ENCODE results near the gene HTR2A. TPM values are rescaled to one million over a fixed set of nuclear protein-coding genes. Genes with fewer than 3 reads are reported as not detected.

HTR2A gene
- total RNA-seq, 1 experiment from 2014 or later = not detected

DNA sequence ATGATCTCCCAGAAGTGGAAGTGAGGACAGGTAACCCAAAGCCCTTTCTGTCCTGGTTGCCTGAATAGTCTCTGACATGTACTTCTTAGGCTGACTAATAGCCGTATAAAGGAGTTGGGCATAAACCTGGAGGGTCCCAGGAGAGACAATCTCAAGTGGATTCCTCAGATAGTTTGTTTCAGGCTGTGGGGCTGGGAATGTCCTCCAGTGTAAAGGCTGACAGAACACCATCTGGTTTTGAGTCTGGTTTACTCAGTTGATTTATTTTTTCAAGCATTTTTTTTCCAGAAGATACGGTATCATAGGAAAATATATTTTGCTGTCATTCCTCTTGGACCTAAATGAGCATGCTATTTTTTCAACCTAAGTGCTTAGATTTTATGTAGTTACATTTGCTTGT, 15.2 kb downstream of the HTR2A start:
- no peak overlapping the region for H3K27ac Mint-ChIP-seq
- ATAC-seq = no peak
- CTCF ChIA-PET = no interaction called here

More for the DNA sequence above, 15.2 kb downstream of the HTR2A start:
- no peaks in the 10 kb centered on the region; the same call in 1 of the 2 replicates for H3K9me3 Mint-ChIP-seq
- peaks cover 18% of the 10 kb centered on the region for H3K4me1 Mint-ChIP-seq
- TF ChIP-seq CREM (CRISPR knock-in tag; IDR thresholded peaks at IDR 0.05) (no peak), ATF1 (CRISPR knock-in tag; IDR thresholded peaks at IDR 0.05) (no peak), KAT7 (CRISPR knock-in tag; IDR thresholded peaks at IDR 0.05; ENCODE audit: borderline replicate concordance) (no peak), NFE2L1 (CRISPR knock-in tag; IDR thresholded peaks at IDR 0.05) (no peak), TEAD4 (CRISPR knock-in tag; IDR thresholded peaks at IDR 0.05) (no peak), PRRX2 (CRISPR knock-in tag; IDR thresholded peaks at IDR 0.05) (no peak), SMAD3 (CRISPR knock-in tag; IDR thresholded peaks at IDR 0.05; ENCODE audit: borderline replicate concordance) (no peak), HMGA2 (CRISPR knock-in tag; IDR thresholded peaks at IDR 0.05) (no peak), TEAD1 (CRISPR knock-in tag; IDR thresholded peaks at IDR 0.05) (no peak), MXD4 (CRISPR knock-in tag; IDR thresholded peaks at IDR 0.05; ENCODE audit: borderline replicate concordance) (no peak), NR2C2 (CRISPR knock-in tag; IDR thresholded peaks at IDR 0.05) (no peak)
- TF ChIP-seq, protein P1, sequence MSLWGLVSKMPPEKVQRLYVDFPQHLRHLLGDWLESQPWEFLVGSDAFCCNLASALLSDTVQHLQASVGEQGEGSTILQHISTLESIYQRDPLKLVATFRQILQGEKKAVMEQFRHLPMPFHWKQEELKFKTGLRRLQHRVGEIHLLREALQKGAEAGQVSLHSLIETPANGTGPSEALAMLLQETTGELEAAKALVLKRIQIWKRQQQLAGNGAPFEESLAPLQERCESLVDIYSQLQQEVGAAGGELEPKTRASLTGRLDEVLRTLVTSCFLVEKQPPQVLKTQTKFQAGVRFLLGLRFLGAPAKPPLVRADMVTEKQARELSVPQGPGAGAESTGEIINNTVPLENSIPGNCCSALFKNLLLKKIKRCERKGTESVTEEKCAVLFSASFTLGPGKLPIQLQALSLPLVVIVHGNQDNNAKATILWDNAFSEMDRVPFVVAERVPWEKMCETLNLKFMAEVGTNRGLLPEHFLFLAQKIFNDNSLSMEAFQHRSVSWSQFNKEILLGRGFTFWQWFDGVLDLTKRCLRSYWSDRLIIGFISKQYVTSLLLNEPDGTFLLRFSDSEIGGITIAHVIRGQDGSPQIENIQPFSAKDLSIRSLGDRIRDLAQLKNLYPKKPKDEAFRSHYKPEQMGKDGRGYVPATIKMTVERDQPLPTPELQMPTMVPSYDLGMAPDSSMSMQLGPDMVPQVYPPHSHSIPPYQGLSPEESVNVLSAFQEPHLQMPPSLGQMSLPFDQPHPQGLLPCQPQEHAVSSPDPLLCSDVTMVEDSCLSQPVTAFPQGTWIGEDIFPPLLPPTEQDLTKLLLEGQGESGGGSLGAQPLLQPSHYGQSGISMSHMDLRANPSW (CRISPR knock-in tag; conservative IDR thresholded peaks at IDR 0.05; ENCODE audit: low read depth) = no peak
- TF ChIP-seq, protein P2, sequence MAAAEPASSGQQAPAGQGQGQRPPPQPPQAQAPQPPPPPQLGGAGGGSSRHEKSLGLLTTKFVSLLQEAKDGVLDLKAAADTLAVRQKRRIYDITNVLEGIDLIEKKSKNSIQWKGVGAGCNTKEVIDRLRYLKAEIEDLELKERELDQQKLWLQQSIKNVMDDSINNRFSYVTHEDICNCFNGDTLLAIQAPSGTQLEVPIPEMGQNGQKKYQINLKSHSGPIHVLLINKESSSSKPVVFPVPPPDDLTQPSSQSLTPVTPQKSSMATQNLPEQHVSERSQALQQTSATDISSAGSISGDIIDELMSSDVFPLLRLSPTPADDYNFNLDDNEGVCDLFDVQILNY (CRISPR knock-in tag; IDR thresholded peaks at IDR 0.05) = no peak
- TF ChIP-seq, protein P3, sequence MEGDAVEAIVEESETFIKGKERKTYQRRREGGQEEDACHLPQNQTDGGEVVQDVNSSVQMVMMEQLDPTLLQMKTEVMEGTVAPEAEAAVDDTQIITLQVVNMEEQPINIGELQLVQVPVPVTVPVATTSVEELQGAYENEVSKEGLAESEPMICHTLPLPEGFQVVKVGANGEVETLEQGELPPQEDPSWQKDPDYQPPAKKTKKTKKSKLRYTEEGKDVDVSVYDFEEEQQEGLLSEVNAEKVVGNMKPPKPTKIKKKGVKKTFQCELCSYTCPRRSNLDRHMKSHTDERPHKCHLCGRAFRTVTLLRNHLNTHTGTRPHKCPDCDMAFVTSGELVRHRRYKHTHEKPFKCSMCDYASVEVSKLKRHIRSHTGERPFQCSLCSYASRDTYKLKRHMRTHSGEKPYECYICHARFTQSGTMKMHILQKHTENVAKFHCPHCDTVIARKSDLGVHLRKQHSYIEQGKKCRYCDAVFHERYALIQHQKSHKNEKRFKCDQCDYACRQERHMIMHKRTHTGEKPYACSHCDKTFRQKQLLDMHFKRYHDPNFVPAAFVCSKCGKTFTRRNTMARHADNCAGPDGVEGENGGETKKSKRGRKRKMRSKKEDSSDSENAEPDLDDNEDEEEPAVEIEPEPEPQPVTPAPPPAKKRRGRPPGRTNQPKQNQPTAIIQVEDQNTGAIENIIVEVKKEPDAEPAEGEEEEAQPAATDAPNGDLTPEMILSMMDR (IDR thresholded peaks at IDR 0.05) = no peak
- TF ChIP-seq, protein P4, sequence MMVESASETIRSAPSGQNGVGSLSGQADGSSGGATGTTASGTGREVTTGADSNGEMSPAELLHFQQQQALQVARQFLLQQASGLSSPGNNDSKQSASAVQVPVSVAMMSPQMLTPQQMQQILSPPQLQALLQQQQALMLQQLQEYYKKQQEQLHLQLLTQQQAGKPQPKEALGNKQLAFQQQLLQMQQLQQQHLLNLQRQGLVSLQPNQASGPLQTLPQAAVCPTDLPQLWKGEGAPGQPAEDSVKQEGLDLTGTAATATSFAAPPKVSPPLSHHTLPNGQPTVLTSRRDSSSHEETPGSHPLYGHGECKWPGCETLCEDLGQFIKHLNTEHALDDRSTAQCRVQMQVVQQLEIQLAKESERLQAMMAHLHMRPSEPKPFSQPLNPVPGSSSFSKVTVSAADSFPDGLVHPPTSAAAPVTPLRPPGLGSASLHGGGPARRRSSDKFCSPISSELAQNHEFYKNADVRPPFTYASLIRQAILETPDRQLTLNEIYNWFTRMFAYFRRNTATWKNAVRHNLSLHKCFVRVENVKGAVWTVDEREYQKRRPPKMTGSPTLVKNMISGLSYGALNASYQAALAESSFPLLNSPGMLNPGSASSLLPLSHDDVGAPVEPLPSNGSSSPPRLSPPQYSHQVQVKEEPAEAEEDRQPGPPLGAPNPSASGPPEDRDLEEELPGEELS (CRISPR knock-in tag; IDR thresholded peaks at IDR 0.05) = no peak
- TF ChIP-seq, protein P5, sequence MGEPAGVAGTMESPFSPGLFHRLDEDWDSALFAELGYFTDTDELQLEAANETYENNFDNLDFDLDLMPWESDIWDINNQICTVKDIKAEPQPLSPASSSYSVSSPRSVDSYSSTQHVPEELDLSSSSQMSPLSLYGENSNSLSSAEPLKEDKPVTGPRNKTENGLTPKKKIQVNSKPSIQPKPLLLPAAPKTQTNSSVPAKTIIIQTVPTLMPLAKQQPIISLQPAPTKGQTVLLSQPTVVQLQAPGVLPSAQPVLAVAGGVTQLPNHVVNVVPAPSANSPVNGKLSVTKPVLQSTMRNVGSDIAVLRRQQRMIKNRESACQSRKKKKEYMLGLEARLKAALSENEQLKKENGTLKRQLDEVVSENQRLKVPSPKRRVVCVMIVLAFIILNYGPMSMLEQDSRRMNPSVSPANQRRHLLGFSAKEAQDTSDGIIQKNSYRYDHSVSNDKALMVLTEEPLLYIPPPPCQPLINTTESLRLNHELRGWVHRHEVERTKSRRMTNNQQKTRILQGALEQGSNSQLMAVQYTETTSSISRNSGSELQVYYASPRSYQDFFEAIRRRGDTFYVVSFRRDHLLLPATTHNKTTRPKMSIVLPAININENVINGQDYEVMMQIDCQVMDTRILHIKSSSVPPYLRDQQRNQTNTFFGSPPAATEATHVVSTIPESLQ (CRISPR knock-in tag; IDR thresholded peaks at IDR 0.05) = no peak
- TF ChIP-seq, protein P6, sequence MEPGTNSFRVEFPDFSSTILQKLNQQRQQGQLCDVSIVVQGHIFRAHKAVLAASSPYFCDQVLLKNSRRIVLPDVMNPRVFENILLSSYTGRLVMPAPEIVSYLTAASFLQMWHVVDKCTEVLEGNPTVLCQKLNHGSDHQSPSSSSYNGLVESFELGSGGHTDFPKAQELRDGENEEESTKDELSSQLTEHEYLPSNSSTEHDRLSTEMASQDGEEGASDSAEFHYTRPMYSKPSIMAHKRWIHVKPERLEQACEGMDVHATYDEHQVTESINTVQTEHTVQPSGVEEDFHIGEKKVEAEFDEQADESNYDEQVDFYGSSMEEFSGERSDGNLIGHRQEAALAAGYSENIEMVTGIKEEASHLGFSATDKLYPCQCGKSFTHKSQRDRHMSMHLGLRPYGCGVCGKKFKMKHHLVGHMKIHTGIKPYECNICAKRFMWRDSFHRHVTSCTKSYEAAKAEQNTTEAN (CRISPR knock-in tag; IDR thresholded peaks at IDR 0.05) = no peak
- TF ChIP-seq, protein P7, sequence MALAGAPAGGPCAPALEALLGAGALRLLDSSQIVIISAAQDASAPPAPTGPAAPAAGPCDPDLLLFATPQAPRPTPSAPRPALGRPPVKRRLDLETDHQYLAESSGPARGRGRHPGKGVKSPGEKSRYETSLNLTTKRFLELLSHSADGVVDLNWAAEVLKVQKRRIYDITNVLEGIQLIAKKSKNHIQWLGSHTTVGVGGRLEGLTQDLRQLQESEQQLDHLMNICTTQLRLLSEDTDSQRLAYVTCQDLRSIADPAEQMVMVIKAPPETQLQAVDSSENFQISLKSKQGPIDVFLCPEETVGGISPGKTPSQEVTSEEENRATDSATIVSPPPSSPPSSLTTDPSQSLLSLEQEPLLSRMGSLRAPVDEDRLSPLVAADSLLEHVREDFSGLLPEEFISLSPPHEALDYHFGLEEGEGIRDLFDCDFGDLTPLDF (CRISPR knock-in tag; IDR thresholded peaks at IDR 0.05) = no peak
- TF ChIP-seq, protein P8, sequence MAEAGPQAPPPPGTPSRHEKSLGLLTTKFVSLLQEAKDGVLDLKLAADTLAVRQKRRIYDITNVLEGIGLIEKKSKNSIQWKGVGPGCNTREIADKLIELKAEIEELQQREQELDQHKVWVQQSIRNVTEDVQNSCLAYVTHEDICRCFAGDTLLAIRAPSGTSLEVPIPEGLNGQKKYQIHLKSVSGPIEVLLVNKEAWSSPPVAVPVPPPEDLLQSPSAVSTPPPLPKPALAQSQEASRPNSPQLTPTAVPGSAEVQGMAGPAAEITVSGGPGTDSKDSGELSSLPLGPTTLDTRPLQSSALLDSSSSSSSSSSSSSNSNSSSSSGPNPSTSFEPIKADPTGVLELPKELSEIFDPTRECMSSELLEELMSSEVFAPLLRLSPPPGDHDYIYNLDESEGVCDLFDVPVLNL (CRISPR knock-in tag; IDR thresholded peaks at IDR 0.05; ENCODE audit: borderline replicate concordance, low read depth) = no peak
- TF ChIP-seq, protein P9, sequence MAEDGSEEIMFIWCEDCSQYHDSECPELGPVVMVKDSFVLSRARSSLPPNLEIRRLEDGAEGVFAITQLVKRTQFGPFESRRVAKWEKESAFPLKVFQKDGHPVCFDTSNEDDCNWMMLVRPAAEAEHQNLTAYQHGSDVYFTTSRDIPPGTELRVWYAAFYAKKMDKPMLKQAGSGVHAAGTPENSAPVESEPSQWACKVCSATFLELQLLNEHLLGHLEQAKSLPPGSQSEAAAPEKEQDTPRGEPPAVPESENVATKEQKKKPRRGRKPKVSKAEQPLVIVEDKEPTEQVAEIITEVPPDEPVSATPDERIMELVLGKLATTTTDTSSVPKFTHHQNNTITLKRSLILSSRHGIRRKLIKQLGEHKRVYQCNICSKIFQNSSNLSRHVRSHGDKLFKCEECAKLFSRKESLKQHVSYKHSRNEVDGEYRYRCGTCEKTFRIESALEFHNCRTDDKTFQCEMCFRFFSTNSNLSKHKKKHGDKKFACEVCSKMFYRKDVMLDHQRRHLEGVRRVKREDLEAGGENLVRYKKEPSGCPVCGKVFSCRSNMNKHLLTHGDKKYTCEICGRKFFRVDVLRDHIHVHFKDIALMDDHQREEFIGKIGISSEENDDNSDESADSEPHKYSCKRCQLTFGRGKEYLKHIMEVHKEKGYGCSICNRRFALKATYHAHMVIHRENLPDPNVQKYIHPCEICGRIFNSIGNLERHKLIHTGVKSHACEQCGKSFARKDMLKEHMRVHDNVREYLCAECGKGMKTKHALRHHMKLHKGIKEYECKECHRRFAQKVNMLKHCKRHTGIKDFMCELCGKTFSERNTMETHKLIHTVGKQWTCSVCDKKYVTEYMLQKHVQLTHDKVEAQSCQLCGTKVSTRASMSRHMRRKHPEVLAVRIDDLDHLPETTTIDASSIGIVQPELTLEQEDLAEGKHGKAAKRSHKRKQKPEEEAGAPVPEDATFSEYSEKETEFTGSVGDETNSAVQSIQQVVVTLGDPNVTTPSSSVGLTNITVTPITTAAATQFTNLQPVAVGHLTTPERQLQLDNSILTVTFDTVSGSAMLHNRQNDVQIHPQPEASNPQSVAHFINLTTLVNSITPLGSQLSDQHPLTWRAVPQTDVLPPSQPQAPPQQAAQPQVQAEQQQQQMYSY (CRISPR knock-in tag; IDR thresholded peaks at IDR 0.05) = no peak
- H3K27me3 Mint-ChIP-seq (ENCODE audit: low read depth) = no peaks in the 10 kb centered on the region
- DNase-seq (ENCODE audit: low spot score) = no peak
- POLR2A ChIA-PET = no interaction called here
- no peaks in the 10 kb centered on the region for H3K36me3 Mint-ChIP-seq
- H3K4me3 Mint-ChIP-seq = no peak overlapping the region

All from WTC11 (cell line).